Muscle layer of duodenum (tissue), 2 donors: ENCODE results near the gene BPI.
A peak's percentile ranks its signal among the peaks of the same experiment; 100 is the strongest.

Source experiments
- H3K27ac ChIP-seq: one replicate; pipeline ENCODE4 v1.7.0; 2013; ENCODE audit warnings: mild to moderate bottlenecking, low read length
- H3K27me3 ChIP-seq: one replicate; pipeline ENCODE4 v1.7.0; 2013; ENCODE audit warnings: low read depth, mild to moderate bottlenecking, control low read depth, low read length
- H3K36me3 ChIP-seq, 2 donors: one replicate each; pipeline ENCODE4 v1.7.0; 2013; ENCODE audit warnings: low read length in 2 of 2, control low read depth in 1 of 2, mild to moderate bottlenecking in 1 of 2; ENCODE audit not compliant: insufficient read depth in 2 of 2, control insufficient read depth in 1 of 2
- H3K4me1 ChIP-seq, 2 donors: one replicate each; pipeline ENCODE4 v1.7.0; 2013; ENCODE audit warnings: low read length in 2 of 2, mild to moderate bottlenecking in 2 of 2, control low read depth in 1 of 2, moderate library complexity in 1 of 2; ENCODE audit not compliant: insufficient read depth in 2 of 2, control insufficient read depth in 1 of 2
- H3K4me3 ChIP-seq, 2 donors: one replicate each; pipeline ENCODE4 v1.7.0; 2013; ENCODE audit warnings: low read length in 2 of 2, low read depth in 1 of 2, mild to moderate bottlenecking in 1 of 2
- H3K9me3 ChIP-seq, 2 donors: one replicate each; pipeline ENCODE4 v1.7.0; 2013; ENCODE audit warnings: low read length in 2 of 2, control low read depth in 1 of 2, mild to moderate bottlenecking in 1 of 2; ENCODE audit not compliant: control insufficient read depth in 1 of 2
- donor health status: healthy.

BPI gene

DNA sequence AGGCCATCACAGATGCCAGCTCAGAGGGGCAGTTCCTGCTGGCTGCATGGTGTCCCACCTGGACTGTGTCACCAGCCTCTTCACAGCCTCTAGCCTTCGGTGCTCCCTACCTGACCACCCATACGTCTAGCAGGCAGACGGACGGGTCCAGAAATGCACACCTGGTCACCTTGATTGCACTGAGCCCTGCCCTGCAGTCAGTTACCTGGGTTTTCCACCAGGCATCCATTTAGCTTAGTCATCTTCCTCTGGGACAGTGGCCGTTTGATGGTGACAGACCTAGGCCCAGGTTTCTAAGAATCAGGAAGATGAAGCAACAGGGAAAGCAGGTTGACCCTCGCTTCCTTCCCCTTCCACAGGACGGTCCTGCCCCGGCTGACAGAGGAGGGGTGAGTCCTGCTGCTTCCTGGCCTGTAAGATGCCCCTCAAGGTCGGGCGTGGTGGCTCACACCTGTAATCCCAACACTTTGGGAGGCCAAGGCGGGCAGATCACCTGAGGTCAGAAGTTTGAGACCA, 9.8 kb upstream of the BPI start:
- no peak overlapping the region for H3K4me3 ChIP-seq
- no peaks in the 10 kb centered on the region for H3K27me3 ChIP-seq
- no peaks in the 10 kb centered on the region for H3K36me3 ChIP-seq
- peaks cover 0 to 6% of the 10 kb centered on the region in 2 donors for H3K4me1 ChIP-seq
- H3K9me3 ChIP-seq, result no peaks in the 10 kb centered on the region
- no peak overlapping the region for H3K27ac ChIP-seq

DNA sequence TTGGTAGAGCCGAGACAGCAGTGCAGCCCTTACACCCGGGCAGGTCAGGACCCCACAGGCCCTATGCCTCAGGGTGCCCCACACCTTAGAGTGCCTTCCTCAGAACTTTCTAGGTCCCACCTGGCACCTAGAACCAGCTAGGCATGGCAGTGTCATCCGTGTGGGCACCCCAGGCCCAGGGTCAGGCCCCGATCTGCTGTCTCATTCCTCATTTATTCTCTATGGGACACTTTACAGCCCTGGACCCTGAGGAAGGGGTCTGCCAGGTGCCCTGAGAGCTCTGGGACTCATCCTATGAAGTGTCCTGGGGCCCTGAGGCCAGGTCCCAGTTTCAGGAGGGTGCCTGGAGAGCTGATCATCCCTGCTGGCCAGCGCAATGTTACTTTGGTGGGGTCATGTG, 8.1 kb upstream of the BPI start:
- Histone ChIP-seq H3K27ac (no peak overlapping the region), H3K9me3 (no peaks in the 10 kb centered on the region), H3K27me3 (no peaks in the 10 kb centered on the region)

DNA sequence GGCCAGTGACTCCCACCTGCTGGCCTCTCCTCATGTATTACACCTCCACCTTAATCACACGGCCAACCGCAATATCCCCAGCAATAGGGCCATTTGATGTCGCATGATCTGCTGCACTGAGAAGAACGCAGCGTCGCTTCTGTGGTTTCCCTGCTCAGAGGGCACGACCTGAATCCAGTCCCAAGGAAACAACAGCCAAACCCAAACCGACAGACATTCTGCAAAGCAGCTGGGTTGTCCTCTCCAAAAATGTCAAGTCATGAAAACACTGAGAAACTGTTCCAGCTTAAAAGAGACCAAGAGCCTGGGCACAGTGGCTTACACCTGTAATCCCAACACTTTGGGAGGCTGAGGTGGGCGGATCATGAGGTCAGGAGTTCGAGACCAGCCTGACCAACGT, 7.5 kb upstream of the BPI start:
- Histone ChIP-seq H3K4me1 (peaks cover 0 to 11% of the 10 kb centered on the region in 2 donors), H3K4me3 (no peak overlapping the region), H3K36me3 (no peaks in the 10 kb centered on the region), H3K27me3 (no peaks in the 10 kb centered on the region), H3K9me3 (no peaks in the 10 kb centered on the region), H3K27ac (no peak overlapping the region)

More for the DNA sequence above, 8.1 kb upstream of the BPI start:
- Histone ChIP-seq H3K36me3 (no peaks in the 10 kb centered on the region), H3K4me1 (peaks cover 0 to 11% of the 10 kb centered on the region in 2 donors), H3K4me3 (no peak overlapping the region)

DNA sequence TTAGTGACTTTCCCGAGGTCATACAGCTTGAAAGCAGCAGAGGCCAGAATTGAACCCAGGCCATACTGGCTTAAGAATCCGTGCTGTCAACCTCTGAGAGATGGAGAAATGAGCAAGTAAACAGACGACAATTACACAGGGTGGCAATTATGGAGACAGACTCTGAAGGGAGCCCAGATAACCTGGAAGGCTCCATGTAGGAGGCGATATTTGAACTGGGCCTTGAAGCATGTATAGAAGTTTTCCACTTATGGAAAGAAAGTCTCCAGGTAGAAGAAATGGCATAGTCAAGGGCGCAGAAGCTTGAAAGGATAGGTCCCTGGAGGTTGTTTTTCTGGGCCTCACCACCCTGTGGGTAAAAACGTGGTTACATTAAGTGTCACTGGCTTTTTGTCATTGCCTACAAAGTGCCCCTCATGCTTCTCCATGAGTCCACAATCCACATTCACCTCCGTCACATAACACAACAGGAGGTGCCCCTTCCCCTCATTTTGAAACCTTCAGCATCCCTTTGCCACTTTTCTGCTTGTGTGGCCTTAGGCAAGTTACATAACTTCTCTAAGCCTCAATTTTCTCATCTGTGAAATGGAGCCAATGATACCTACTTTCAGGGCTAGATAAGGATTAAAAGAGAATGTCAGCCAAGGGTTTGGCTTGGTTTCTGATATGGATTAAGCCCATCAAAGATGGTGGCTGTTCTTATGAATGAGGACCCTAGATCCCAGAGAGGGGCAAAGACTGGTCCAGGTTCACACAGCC, 5.9 kb upstream of the BPI start:
- Histone ChIP-seq H3K27me3 (no peaks in the 10 kb centered on the region), H3K9me3 (no peaks in the 10 kb centered on the region), H3K4me3 (no peak overlapping the region), H3K36me3 (no peaks in the 10 kb centered on the region), H3K4me1 (peaks cover 0 to 12% of the 10 kb centered on the region in 2 donors), H3K27ac (peak overlapping the region; percentile 71)

DNA sequence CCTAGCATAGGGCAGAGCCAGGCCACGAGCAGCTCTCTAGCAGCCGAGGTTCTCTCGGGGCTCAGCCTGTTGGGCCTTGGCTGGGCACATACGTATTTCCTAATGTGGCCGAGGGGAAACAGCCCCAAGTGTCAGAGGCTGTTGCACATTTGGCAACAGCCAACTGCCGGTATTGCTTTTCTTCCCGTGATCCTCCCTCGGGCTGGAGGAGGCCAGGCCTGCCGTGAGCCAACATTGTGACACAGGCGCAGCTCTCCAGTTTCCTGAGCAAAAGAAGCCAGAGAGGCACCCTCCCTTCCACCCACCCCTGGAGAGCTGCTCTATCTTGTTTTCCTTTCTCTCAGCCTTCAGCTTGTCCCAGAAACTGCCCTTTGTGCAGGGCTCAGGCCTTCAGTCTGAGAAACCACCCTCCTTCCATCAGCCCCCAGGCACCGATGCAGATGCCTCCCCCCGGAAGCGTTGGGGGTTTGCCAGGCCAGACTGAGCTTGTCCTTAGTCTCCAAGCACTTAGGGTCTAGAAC, 5.1 kb upstream of the BPI start:
- Histone ChIP-seq H3K9me3 (no peaks in the 10 kb centered on the region), H3K4me1 (peaks cover 0 to 15% of the 10 kb centered on the region in 2 donors), H3K27me3 (no peaks in the 10 kb centered on the region), H3K4me3 (no peak overlapping the region), H3K27ac (peak overlapping the region; percentile 71), H3K36me3 (no peaks in the 10 kb centered on the region)

DNA sequence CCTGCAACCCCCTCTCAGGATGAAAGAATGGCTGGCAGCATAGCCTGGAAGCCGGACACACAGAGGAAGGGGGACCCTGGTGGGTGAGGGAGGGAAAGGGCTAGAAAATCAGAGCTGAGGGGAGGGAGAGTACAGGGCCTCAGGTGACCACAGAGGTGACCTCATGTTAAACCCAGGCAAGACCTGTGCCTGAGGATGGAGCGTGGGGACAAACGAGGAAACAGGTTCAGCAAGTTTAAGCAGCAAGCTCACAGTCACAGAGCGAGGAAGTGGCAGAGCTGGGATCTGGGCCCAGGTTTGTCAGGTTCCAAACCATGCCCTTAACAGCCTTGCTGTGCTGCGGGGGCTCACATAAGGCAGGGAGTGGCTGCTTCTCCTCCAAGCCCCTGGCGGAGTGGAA, 4.0 kb upstream of the BPI start:
- no peaks in the 10 kb centered on the region for H3K27me3 ChIP-seq
- H3K27ac ChIP-seq, result no peak overlapping the region
- H3K4me3 ChIP-seq, result no peak overlapping the region
- no peaks in the 10 kb centered on the region for H3K36me3 ChIP-seq
- no peaks in the 10 kb centered on the region for H3K9me3 ChIP-seq
- H3K4me1 ChIP-seq, result peaks cover 0 to 15% of the 10 kb centered on the region in 2 donors

DNA sequence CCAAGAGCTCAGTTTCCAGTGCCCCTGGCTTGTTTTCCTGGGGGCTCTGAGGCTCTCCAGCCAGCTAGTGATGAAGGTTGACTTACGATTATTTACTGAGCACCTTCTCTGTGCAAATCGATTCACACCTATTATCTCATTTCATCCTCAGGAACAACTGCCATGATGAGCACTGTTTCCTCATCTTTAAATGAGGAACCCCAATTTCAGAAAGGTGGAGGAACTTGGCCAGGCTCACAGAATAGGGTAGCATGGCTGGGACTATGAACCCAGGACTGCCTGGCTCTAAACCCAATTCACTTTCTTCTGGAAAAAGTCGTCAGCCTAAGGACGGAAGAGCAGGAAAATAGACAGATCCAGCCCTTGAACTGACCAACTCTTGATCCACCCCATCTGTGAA, 3.5 kb upstream of the BPI start:
- Histone ChIP-seq H3K4me3 (no peak overlapping the region), H3K27ac (no peak overlapping the region), H3K9me3 (no peaks in the 10 kb centered on the region), H3K36me3 (no peaks in the 10 kb centered on the region), H3K4me1 (peaks cover 0 to 15% of the 10 kb centered on the region in 2 donors), H3K27me3 (no peaks in the 10 kb centered on the region)

DNA sequence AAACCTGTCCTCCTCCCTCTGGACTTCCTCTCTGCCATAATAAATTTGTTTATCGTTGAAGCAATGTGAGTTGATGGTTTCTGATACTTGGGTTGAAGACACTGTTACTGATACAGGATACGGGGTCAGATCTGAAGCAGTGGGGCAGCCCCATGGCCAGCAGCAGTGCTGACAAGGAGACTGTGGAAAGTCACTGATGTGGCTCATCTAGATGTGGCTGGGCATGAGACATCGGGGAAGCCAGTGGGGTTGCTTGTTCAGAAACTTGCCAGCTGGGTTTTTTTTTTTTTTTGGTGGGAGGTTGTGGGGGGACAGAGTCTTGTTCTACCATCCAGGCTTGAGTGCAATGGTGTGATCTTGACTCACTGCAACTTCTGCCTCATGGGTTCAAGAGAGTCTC, 2.6 kb upstream of the BPI start:
- H3K27ac ChIP-seq, result no peak overlapping the region
- no peak overlapping the region for H3K4me3 ChIP-seq
- H3K27me3 ChIP-seq, result no peaks in the 10 kb centered on the region
- H3K9me3 ChIP-seq, result no peaks in the 10 kb centered on the region
- no peaks in the 10 kb centered on the region for H3K36me3 ChIP-seq
- H3K4me1 ChIP-seq, result peaks cover 0 to 15% of the 10 kb centered on the region in 2 donors

DNA sequence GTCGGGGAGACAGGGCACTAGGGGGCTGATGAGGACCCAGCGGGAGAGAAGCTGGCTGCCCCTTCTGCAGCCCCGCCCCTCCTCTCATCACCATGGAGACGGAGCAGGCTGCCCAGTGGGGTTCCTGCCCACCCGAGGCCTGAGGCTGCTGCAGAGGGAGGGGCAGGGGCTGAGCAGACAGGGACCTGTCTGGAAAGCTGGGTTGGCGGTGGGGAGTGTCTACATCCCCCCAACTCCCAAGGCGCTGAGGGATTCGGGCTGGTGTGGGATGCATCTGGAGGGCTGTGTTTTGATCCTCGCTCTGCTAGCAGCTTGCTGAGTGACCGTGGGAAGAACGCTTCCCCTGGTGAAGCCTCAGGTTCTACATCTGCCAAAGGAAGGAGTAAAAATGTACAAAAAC, 1.2 kb upstream of the BPI start:
- Histone ChIP-seq H3K36me3 (no peaks in the 10 kb centered on the region), H3K9me3 (no peaks in the 10 kb centered on the region), H3K27me3 (no peaks in the 10 kb centered on the region), H3K27ac (no peak overlapping the region), H3K4me3 (no peak overlapping the region), H3K4me1 (peaks cover 0 to 15% of the 10 kb centered on the region in 2 donors)

DNA sequence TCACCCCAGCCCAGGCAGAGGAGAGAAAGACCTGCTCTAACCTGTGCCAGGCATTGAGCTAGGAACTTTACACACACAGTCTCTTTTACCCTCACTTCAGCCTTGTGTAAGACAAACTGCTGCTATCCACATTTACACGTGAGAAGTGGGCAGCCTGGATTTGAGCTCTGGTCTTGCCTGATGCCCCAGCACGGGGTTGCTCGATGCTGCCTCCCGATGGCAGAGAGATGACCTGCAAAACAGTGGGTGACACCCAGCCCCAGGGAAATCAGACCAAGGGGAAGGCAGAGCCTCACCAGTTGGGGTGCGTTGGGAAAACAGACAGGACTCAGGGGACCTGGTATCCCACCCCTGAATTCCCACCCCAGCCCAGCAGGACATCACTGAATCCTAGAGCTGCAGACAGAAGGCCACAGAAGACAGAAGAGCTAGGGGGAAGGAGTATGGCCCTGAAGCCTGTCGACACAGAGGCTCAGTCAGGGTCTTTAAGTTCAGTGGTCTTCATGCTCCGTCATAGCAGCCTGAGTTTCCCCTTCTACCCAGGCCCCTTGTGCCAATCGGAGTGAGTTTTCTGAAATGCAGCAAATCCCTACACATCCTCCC, 990 bp downstream of the BPI start:
- H3K27ac ChIP-seq, result no peak overlapping the region

DNA sequence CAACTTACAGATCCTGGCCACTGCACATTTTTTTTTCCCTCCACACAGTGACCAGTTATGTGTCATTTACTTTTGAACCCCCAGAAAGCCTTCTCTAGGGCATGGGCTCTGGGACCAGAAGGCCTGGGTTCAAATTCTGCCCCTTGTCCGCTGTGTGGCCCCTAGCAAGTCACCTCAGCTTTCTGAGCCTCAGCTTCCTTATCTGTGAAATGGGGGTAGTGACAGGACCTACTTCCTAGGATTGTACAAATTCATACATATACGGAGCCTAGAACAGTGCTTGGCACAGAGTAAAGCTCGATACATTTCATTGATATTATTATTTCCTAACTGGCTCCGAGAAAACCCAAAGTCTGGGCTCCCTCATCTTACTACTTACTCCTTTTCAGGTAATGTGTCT, 1.6 kb downstream of the BPI start:
- no peaks in the 10 kb centered on the region for H3K36me3 ChIP-seq
- peaks cover 0 to 4% of the 10 kb centered on the region in 2 donors for H3K4me1 ChIP-seq
- H3K9me3 ChIP-seq, result peaks cover 0 to 3% of the 10 kb centered on the region in 2 donors
- no peak overlapping the region for H3K27ac ChIP-seq
- H3K27me3 ChIP-seq, result no peaks in the 10 kb centered on the region
- no peak overlapping the region for H3K4me3 ChIP-seq

More for the DNA sequence above, 990 bp downstream of the BPI start:
- no peaks in the 10 kb centered on the region for H3K27me3 ChIP-seq
- H3K9me3 ChIP-seq, result peaks cover 0 to 3% of the 10 kb centered on the region in 2 donors
- H3K4me1 ChIP-seq, result peaks cover 0 to 5% of the 10 kb centered on the region in 2 donors
- H3K4me3 ChIP-seq, result no peak overlapping the region
- no peaks in the 10 kb centered on the region for H3K36me3 ChIP-seq
